ENCODE measurements around the gene POLD1.

Gene POLD1

DNA sequence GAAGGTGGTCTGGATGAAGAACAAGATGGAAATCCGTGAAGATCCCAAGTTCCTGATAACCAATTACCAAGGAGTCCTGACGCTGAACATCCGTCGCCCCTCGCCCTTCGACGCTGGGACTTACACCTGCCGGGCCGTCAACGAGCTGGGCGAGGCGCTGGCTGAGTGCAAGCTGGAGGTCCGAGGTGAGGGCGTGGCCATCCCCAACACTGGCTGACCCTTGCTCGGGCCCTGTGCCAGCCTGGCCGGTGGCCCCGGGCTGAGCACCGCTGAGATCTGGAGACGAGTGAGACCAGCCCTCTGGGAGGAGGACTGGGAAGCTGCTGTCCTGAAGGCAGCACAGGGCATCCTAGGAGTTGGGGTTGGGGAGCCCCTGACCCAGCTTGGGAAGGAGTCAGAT, 80.2 kb downstream of the POLD1 start:
- FAIRE-seq (no peak), DNase-seq (ENCODE audit: insufficient read length, low spot score) (no peak)
- TF ChIP-seq, protein P1, sequence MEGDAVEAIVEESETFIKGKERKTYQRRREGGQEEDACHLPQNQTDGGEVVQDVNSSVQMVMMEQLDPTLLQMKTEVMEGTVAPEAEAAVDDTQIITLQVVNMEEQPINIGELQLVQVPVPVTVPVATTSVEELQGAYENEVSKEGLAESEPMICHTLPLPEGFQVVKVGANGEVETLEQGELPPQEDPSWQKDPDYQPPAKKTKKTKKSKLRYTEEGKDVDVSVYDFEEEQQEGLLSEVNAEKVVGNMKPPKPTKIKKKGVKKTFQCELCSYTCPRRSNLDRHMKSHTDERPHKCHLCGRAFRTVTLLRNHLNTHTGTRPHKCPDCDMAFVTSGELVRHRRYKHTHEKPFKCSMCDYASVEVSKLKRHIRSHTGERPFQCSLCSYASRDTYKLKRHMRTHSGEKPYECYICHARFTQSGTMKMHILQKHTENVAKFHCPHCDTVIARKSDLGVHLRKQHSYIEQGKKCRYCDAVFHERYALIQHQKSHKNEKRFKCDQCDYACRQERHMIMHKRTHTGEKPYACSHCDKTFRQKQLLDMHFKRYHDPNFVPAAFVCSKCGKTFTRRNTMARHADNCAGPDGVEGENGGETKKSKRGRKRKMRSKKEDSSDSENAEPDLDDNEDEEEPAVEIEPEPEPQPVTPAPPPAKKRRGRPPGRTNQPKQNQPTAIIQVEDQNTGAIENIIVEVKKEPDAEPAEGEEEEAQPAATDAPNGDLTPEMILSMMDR (IDR thresholded peaks at IDR 0.05; ENCODE audit: insufficient read depth, missing control alignments), result no peak

DNA sequence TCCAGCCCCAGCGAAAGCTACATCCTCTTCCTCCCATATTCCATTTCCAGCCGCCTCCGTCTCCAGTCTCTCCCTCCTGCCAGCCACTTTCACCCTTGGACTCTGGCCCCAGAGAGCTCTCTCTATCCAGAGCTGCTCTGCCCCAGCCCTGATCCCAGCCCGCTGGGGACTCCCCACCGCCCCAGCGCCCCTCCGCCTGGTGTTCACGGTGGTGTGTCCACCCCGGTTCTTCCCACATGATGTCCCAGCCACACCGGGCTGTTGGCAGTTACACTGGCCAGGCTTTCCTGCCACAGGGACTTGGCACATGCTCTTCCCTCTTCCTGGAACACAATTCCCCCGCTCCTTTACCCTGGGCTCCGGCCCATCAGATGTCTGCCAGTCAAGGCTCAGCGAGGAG, 80.9 kb downstream of the POLD1 start:
- DNase-seq (ENCODE audit: insufficient read length, low spot score) (no peak), FAIRE-seq (no peak)
- TF ChIP-seq, protein P1 (IDR thresholded peaks at IDR 0.05; ENCODE audit: insufficient read depth, missing control alignments), result no peak

DNA sequence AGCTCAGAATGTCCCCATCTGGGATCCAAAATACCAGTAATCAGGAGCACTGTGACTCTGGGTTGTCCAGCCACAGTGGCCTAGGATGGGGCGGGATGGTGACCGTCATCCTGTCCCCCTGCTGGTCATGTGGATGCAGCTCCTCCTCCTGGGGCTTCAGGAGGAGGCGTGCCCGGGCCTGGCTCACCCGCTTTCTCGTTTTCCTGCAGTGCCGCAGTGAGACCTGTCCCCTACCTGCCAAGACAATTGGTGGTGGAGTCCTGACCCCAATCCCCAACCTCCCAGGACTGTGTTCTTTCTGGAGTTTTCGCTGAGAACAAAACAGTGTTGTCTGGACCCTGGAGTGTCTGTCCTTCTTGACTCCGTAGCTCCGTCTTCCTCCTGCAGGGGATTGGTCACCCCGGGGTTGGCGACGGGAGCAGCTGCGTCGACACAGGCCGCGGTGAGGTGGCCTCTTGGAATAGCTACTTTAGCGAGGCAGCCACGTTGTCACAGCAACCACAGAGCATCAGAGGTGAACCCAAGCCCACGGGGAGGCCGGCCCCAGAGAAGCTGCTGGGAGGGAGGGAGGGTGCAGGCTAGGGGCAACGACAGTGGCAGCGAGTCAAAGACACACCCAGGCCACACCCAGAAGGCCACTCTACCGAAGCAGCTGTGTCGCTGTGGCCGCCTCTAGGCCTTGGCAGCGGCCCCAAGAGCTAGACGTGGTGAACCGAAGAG, 82.0 kb downstream of the POLD1 start:
- DNase-seq (ENCODE audit: insufficient read length, low spot score) (no peak), FAIRE-seq (no peak)
- TF ChIP-seq, protein P1 (IDR thresholded peaks at IDR 0.05; ENCODE audit: insufficient read depth, missing control alignments), result no peak

DNA sequence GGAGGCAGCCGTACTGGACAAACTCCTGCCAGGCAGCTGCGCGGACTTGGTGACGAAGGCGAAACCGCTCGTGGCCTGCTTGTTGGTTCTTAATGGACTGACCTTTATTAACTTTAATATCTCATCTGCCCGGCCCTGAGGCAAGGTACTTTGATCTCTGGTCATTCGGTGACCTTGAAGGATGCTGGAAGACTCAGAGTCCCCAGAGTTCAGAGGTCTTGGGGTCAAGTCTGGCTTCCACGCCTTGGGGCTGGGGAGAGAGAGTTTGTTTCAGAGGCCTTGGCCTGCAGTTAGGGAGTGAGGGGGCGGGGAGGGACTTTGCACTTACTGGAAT, 82.5 kb downstream of the POLD1 start:
- DNase-seq (ENCODE audit: insufficient read length, low spot score) (no peak), FAIRE-seq (no peak)
- TF ChIP-seq, protein P1 (IDR thresholded peaks at IDR 0.05; ENCODE audit: insufficient read depth, missing control alignments), result no peak

DNA sequence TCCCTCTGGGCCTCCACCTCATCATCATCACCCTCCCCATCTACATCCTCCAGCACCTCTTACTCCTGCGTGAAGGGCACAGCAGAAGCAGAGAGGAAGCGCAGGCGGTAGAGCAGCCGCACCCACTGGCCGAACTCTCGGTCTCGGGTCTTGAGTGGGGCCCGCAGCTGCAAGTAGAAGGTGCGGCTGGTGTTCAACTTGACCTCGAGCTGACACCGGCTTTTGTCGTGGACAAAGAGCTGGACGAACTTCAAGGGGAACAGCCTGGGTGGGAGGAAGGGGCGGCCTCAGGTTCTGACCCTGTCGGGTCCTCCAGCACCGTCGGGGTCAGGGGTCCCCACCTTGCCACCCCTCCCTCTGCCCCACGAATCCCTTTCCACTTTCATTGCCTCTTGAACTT, 83.4 kb downstream of the POLD1 start:
- FAIRE-seq (no peak), DNase-seq (ENCODE audit: insufficient read length, low spot score) (no peak)
- TF ChIP-seq, protein P1 (IDR thresholded peaks at IDR 0.05; ENCODE audit: insufficient read depth, missing control alignments), result no peak

Data from D721Med (cell line).